WTC11 (cell line): ENCODE results near the gene GJC1. TPM values are rescaled to one million over a fixed set of nuclear protein-coding genes. Genes with fewer than 3 reads are reported as not detected.

Experiments used
- ATAC-seq: fragments of 200-7000 bp; cut with Tn5 transposase; 2 replicates; pipeline ENCODE4 v1.10.0; 2021; ENCODE audit warnings: mild to moderate bottlenecking, moderate library complexity
- CTCF ChIA-PET: fragments of 300-600 bp; sonication (Branson Sonifier 250); formaldehyde crosslinking; loops from one replicate; lab custom pipeline; 2021; ENCODE audit warnings: antibody characterized with exemption; lab: Charles Lee
- POLR2A ChIA-PET: fragments of 350-600 bp; sonication (Branson Sonifier 250); formaldehyde crosslinking; loops from one replicate; lab custom pipeline; 2021; ENCODE audit warnings: antibody characterized with exemption; lab: Charles Lee
- DNase-seq: peaks from one replicate; pipeline ENCODE4 v3.0.0; 2021; ENCODE audit warnings: low spot score
- H3K27ac Mint-ChIP-seq: 2 replicates; pipeline ENCODE4 v1.8.0; 2021; ENCODE audit warnings: mixed read lengths
- H3K27me3 Mint-ChIP-seq: 2 replicates; pipeline ENCODE4 v1.8.0; 2021; ENCODE audit warnings: low read depth, mild to moderate bottlenecking, moderate library complexity, mixed read lengths
- H3K36me3 Mint-ChIP-seq: 2 replicates; pipeline ENCODE4 v1.8.0; 2021; ENCODE audit warnings: mixed read lengths
- H3K4me1 Mint-ChIP-seq: 2 replicates; pipeline ENCODE4 v1.8.0; 2022; ENCODE audit warnings: mixed read lengths
- H3K4me3 Mint-ChIP-seq: 2 replicates; pipeline ENCODE4 v1.8.0; 2021; ENCODE audit warnings: mild to moderate bottlenecking, moderate library complexity, mixed read lengths
- H3K9me3 Mint-ChIP-seq: 2 replicates; pipeline ENCODE4 v1.8.0; 2021; ENCODE audit warnings: mixed read lengths
- CREB1 ChIP-seq: sonication (generic); formaldehyde crosslinking; IDR thresholded peaks from 2 replicates; pipeline ENCODE4 v1.8.0; 2023; ENCODE audit warnings: mild to moderate bottlenecking, missing genetic modification reagents
- KAT7 ChIP-seq: sonication (generic); formaldehyde crosslinking; IDR thresholded peaks from 2 replicates; pipeline ENCODE4 v1.8.1; 2023; ENCODE audit warnings: missing genetic modification reagents, mild to moderate bottlenecking, borderline replicate concordance
- NFATC4 ChIP-seq: fragments of 250-450 bp; sonication (Bioruptor Pico); IDR thresholded peaks from 2 replicates; pipeline ENCODE4 v1.9.0; 2021; ENCODE audit warnings: mild to moderate bottlenecking
- NR1H2 ChIP-seq: sonication (generic); formaldehyde crosslinking; IDR thresholded peaks from 2 replicates; pipeline ENCODE4 v1.9.0; 2021; ENCODE audit warnings: mild to moderate bottlenecking, moderate library complexity, missing genetic modification reagents
- PRRX2 ChIP-seq: fragments of 250-450 bp; sonication (Bioruptor Pico); IDR thresholded peaks from 2 replicates; pipeline ENCODE4 v1.8.0; 2021; ENCODE audit warnings: mild to moderate bottlenecking
- TCF7 ChIP-seq: sonication (generic); formaldehyde crosslinking; IDR thresholded peaks from 2 replicates; pipeline ENCODE4 v1.8.0; 2022; ENCODE audit warnings: mild to moderate bottlenecking, low read depth, missing genetic modification reagents, moderate library complexity
- TEAD1 ChIP-seq: sonication (generic); formaldehyde crosslinking; IDR thresholded peaks from 2 replicates; pipeline ENCODE4 v1.8.0; 2022; ENCODE audit warnings: mild to moderate bottlenecking, missing genetic modification reagents
- TP53 ChIP-seq: sonication (generic); formaldehyde crosslinking; IDR thresholded peaks from 2 replicates; pipeline ENCODE4 v1.8.1; 2023; ENCODE audit warnings: mild to moderate bottlenecking, missing genetic modification reagents
- ZBTB21 ChIP-seq: sonication (generic); formaldehyde crosslinking; IDR thresholded peaks from 2 replicates; pipeline ENCODE4 v1.8.1; 2023; ENCODE audit warnings: mild to moderate bottlenecking, missing genetic modification reagents, borderline replicate concordance
- ZNF121 ChIP-seq: sonication (generic); formaldehyde crosslinking; IDR thresholded peaks from 2 replicates; pipeline ENCODE4 v1.8.0; 2023; ENCODE audit warnings: missing genetic modification reagents
- ZNF232 ChIP-seq: sonication (generic); formaldehyde crosslinking; IDR thresholded peaks from 2 replicates; pipeline ENCODE4 v1.8.0; 2022; ENCODE audit warnings: mild to moderate bottlenecking, missing genetic modification reagents
- ZNF263 ChIP-seq: sonication (generic); formaldehyde crosslinking; IDR thresholded peaks from 2 replicates; pipeline ENCODE4 v1.8.1; 2022; ENCODE audit warnings: low read depth, mild to moderate bottlenecking, moderate library complexity, missing genetic modification reagents
- ZNF416 ChIP-seq: fragments of 250-450 bp; sonication (Bioruptor Pico); IDR thresholded peaks from 2 replicates; pipeline ENCODE4 v1.9.0; 2021; ENCODE audit warnings: mild to moderate bottlenecking, inconsistent platforms
- total RNA-seq: library from RNA; stranded (reverse); gene quantifications from 3 replicates; pipeline ENCODE4 v1.2.3, GENCODE V29; 2021
- TF ChIP-seq, protein P1 (sequence below): sonication (generic); formaldehyde crosslinking; IDR thresholded peaks from 2 replicates; pipeline ENCODE4 v1.8.1; 2022; ENCODE audit warnings: missing genetic modification reagents, borderline replicate concordance
- TF ChIP-seq, protein P2 (sequence below): sonication (generic); formaldehyde crosslinking; IDR thresholded peaks from 2 replicates; pipeline ENCODE4 v1.8.0; 2023; ENCODE audit warnings: missing genetic modification reagents, mild to moderate bottlenecking, borderline replicate concordance
- TF ChIP-seq, protein P3 (sequence below): fragments of 250-450 bp; sonication (Bioruptor Pico); IDR thresholded peaks from 2 replicates; pipeline ENCODE4 v1.9.0; 2021; ENCODE audit warnings: mild to moderate bottlenecking

The GJC1 gene
- total RNA-seq, 1 experiment from 2014 or later = 104 TPM

DNA sequence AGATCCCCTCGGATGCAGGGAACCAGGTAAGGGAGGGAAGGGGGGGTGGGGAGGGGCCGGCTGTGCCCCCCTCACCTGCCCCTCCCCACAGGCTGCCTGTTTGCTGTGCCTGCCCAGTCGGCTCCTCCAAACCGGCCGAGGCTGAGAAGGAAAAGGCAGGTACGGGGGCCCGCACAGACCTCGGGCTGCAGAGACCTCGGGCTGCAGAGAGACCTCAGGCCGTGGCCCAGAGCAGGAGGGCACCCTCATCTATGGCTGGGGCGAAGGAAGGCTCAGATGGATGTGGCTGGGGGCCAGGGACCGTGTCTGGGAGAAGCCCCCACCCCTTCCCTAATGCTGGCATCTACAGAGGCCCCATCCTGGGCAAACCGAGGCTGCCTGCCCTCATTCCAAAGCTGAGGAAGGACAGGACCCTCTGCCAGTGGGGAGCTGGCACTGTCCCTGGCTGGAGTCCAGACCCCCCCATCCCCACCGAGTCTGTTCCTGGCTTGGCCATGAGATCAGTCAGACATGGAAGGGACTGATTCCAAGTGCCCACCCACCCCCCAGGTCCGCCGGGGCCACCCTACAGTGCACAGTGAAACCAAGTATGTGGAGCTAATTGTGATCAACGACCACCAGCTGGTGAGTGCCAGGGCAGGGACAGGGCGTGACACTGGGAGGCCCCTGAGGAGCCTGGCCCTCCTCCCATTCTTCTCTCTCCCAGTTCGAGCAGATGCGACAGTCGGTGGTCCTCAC is 57.6 kb downstream of the GJC1 start:
- H3K9me3 Mint-ChIP-seq = no peaks in the 10 kb centered on the region
- no peak for ATAC-seq

DNA sequence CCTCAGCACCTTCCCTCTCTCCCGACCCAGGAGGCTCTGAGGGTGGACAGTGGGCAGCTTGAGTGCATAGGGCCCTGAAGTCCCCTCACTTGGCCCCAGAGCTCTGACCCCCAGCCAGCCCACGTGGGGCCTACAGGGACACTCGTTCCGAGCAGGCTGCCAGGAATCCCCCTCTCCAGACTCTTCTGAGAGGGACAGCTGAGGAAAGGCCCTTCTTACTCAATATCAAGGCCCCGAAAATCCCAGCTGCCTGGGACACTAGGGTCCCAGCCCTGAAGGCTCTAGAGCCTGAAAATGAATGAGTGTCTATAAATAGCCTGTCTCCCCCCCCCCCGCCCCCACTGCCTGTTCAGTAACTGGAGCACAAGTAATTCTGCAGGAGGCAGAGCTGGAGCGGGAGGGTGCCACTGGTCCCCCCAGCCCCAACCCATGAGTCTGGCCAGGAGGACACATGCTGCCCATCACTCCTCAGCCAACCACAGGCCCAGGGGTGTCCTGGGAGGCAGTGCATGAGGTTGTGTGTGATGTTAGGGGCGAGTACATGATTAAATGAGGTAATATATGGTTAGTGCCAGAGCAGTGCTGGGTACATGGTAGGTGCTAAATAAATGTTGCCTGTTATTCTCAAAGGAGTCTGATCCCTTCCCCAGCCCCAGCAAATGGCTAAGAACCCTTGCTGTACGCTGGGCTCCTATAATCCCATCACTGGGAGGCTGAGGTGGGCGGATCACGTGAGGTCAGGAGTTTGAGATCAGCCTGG is 59.7 kb downstream of the GJC1 start:
- no peak overlapping the region for H3K27ac Mint-ChIP-seq
- ChIA-PET POLR2A (interaction anchor here (0.5 to 1.3 kb wide), 5 partner anchors 14 to 1289 kb away, joined by 3 to 6 read pairs (median 3); no protein-coding TSS in a partner anchor), CTCF (interaction anchor here (1.9 to 3.1 kb wide), 2 partner anchors 10 to 108 kb away, joined by 6 to 11 read pairs; no protein-coding TSS in a partner anchor)
- H3K9me3 Mint-ChIP-seq = no peaks in the 10 kb centered on the region
- H3K4me1 Mint-ChIP-seq = peaks cover 14% of the 10 kb centered on the region
- DNase-seq (no peak), ATAC-seq (no peak)
- TF ChIP-seq ZNF263 (CRISPR knock-in tag) (no peak), TCF7 (CRISPR knock-in tag) (no peak), KAT7 (CRISPR knock-in tag) (no peak)
- TF ChIP-seq, protein P1, sequence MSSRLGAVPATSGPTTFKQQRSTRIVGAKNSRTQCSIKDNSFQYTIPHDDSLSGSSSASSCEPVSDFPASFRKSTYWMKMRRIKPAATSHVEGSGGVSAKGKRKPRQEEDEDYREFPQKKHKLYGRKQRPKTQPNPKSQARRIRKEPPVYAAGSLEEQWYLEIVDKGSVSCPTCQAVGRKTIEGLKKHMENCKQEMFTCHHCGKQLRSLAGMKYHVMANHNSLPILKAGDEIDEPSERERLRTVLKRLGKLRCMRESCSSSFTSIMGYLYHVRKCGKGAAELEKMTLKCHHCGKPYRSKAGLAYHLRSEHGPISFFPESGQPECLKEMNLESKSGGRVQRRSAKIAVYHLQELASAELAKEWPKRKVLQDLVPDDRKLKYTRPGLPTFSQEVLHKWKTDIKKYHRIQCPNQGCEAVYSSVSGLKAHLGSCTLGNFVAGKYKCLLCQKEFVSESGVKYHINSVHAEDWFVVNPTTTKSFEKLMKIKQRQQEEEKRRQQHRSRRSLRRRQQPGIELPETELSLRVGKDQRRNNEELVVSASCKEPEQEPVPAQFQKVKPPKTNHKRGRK (CRISPR knock-in tag) = no peak
- TF ChIP-seq, protein P2, sequence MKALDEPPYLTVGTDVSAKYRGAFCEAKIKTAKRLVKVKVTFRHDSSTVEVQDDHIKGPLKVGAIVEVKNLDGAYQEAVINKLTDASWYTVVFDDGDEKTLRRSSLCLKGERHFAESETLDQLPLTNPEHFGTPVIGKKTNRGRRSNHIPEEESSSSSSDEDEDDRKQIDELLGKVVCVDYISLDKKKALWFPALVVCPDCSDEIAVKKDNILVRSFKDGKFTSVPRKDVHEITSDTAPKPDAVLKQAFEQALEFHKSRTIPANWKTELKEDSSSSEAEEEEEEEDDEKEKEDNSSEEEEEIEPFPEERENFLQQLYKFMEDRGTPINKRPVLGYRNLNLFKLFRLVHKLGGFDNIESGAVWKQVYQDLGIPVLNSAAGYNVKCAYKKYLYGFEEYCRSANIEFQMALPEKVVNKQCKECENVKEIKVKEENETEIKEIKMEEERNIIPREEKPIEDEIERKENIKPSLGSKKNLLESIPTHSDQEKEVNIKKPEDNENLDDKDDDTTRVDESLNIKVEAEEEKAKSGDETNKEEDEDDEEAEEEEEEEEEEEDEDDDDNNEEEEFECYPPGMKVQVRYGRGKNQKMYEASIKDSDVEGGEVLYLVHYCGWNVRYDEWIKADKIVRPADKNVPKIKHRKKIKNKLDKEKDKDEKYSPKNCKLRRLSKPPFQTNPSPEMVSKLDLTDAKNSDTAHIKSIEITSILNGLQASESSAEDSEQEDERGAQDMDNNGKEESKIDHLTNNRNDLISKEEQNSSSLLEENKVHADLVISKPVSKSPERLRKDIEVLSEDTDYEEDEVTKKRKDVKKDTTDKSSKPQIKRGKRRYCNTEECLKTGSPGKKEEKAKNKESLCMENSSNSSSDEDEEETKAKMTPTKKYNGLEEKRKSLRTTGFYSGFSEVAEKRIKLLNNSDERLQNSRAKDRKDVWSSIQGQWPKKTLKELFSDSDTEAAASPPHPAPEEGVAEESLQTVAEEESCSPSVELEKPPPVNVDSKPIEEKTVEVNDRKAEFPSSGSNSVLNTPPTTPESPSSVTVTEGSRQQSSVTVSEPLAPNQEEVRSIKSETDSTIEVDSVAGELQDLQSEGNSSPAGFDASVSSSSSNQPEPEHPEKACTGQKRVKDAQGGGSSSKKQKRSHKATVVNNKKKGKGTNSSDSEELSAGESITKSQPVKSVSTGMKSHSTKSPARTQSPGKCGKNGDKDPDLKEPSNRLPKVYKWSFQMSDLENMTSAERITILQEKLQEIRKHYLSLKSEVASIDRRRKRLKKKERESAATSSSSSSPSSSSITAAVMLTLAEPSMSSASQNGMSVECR (CRISPR knock-in tag) = no peak
- TF ChIP-seq, all 79 proteins: peak for 0
- Mint-ChIP-seq H3K27me3 (no peaks in the 10 kb centered on the region), H3K4me3 (no peak overlapping the region), H3K36me3 (no peaks in the 10 kb centered on the region)

More for the DNA sequence above, 57.6 kb downstream of the GJC1 start:
- TF ChIP-seq NFATC4 (CRISPR knock-in tag) = no peak
- no peak for TF ChIP-seq NR1H2 (CRISPR knock-in tag)
- TF ChIP-seq ZNF416 = no peak
- no peak for TF ChIP-seq ZBTB21
- TF ChIP-seq, protein P3, sequence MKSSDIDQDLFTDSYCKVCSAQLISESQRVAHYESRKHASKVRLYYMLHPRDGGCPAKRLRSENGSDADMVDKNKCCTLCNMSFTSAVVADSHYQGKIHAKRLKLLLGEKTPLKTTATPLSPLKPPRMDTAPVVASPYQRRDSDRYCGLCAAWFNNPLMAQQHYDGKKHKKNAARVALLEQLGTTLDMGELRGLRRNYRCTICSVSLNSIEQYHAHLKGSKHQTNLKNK = no peak
- no peak for TF ChIP-seq TP53 (CRISPR knock-in tag)
- no peak for TF ChIP-seq CREB1
- no peak for TF ChIP-seq ZNF232 (CRISPR knock-in tag)
- TF ChIP-seq TEAD1 (CRISPR knock-in tag) = no peak
- no peak for TF ChIP-seq ZNF121 (CRISPR knock-in tag)
- no peak for TF ChIP-seq PRRX2 (CRISPR knock-in tag)
- Mint-ChIP-seq H3K36me3 (no peaks in the 10 kb centered on the region), H3K4me3 (no peak overlapping the region), H3K27me3 (peaks cover 16% of the 10 kb centered on the region), H3K4me1 (peaks cover 10% of the 10 kb centered on the region), H3K27ac (no peak overlapping the region)
- ChIA-PET CTCF (interaction anchor here (0.5 to 1.1 kb wide), 5 partner anchors 20 to 397 kb away, joined by 3 read pairs; no protein-coding TSS in a partner anchor), POLR2A (no interaction called here)
- no peak for DNase-seq
